ENCODE results near the gene CCNK.

The CCNK gene

GRCh38 chr14:99535908-99536778 is 54.9 kb downstream of the CCNK start:
- DNase-seq (ENCODE audit: low read depth), result no peak

GRCh38 chr14:99537399-99537798 is 56.2 kb downstream of the CCNK start:
- no peak for DNase-seq (ENCODE audit: low read depth)

GRCh38 chr14:99538275-99538674 is 57.1 kb downstream of the CCNK start:
- DNase-seq (ENCODE audit: low read depth), result no peak

- no peak for DNase-seq (ENCODE audit: low read depth)
Measured at GRCh38 chr14:99538733-99539132, 57.5 kb downstream of the CCNK start.

- DNase-seq (ENCODE audit: low read depth), result no peak
Measured at GRCh38 chr14:99539491-99539890, 58.3 kb downstream of the CCNK start.

- DNase-seq (ENCODE audit: low read depth), result no peak
Measured at GRCh38 chr14:99540196-99541032, 59.2 kb downstream of the CCNK start.

GRCh38 chr14:99541211-99541610 is 60.0 kb downstream of the CCNK start:
- DNase-seq (ENCODE audit: low read depth), result no peak

- no peak for DNase-seq (ENCODE audit: low read depth)
Measured at GRCh38 chr14:99541677-99542470, 60.7 kb downstream of the CCNK start.

- DNase-seq (ENCODE audit: low read depth), result no peak
Measured at GRCh38 chr14:99542566-99542965, 61.4 kb downstream of the CCNK start.

GRCh38 chr14:99543370-99543769 is 62.2 kb downstream of the CCNK start:
- DNase-seq (ENCODE audit: low read depth), result no peak

- no peak for DNase-seq (ENCODE audit: low read depth)
Measured at GRCh38 chr14:99543985-99544384, 62.8 kb downstream of the CCNK start.

- no peak for DNase-seq (ENCODE audit: low read depth)
Measured at GRCh38 chr14:99544991-99545390, 63.8 kb downstream of the CCNK start.

- no peak for DNase-seq (ENCODE audit: low read depth)
Measured at GRCh38 chr14:99545586-99545985, 64.4 kb downstream of the CCNK start.

- DNase-seq (ENCODE audit: low read depth), result no peak
Measured at GRCh38 chr14:99546234-99546879, 65.1 kb downstream of the CCNK start.

- no peak for DNase-seq (ENCODE audit: low read depth)
Measured at GRCh38 chr14:99548255-99548654, 67.0 kb downstream of the CCNK start.

GRCh38 chr14:99548871-99549515 is 67.8 kb downstream of the CCNK start:
- DNase-seq (ENCODE audit: low read depth), result no peak

- DNase-seq (ENCODE audit: low read depth), result no peak
Measured at GRCh38 chr14:99549684-99550083, 68.5 kb downstream of the CCNK start.

- DNase-seq (ENCODE audit: low read depth), result no peak
Measured at GRCh38 chr14:99550387-99550992, 69.3 kb downstream of the CCNK start.

GRCh38 chr14:99551034-99551922 is 70.1 kb downstream of the CCNK start:
- no peak for DNase-seq (ENCODE audit: low read depth)

GRCh38 chr14:99552021-99552553 is 70.9 kb downstream of the CCNK start:
- DNase-seq (ENCODE audit: low read depth), result no peak
